HepG2 (cell line): Measurements from ENCODE around the gene SF3A2. TPM values are rescaled to one million over a fixed set of nuclear protein-coding genes. Genes with fewer than 3 reads are reported as not detected.

ENCODE experiments used
- AKAP8 ChIP-seq: sonication (generic); formaldehyde crosslinking; IDR thresholded peaks from 2 replicates; pipeline ENCODE4 v1.5.1; 2020; ENCODE audit warnings: mild to moderate bottlenecking, missing genetic modification reagents
- ARNTL ChIP-seq: sonication (generic); formaldehyde crosslinking; IDR thresholded peaks from 2 replicates; pipeline ENCODE4 v1.4.0; 2020; ENCODE audit warnings: mild to moderate bottlenecking, missing genetic modification reagents
- BRCA1 ChIP-seq: sonication (generic); formaldehyde crosslinking; IDR thresholded peaks from 2 replicates; pipeline ENCODE4 v1.4.0; 2020; ENCODE audit warnings: missing genetic modification reagents
- CHCHD3 ChIP-seq: sonication (generic); formaldehyde crosslinking; IDR thresholded peaks from 2 replicates; pipeline ENCODE4 v1.8.0; 2022; ENCODE audit warnings: mild to moderate bottlenecking, missing genetic modification reagents, moderate library complexity
- KDM2A ChIP-seq: sonication (generic); formaldehyde crosslinking; IDR thresholded peaks from 2 replicates; pipeline ENCODE4 v1.4.0; 2020; ENCODE audit warnings: low read depth, missing genetic modification reagents, borderline replicate concordance
- MAX ChIP-seq: IDR thresholded peaks from 2 replicates; pipeline ENCODE4 v1.6.1; 2012; ENCODE audit warnings: inconsistent platforms
- MED8 ChIP-seq: sonication (generic); formaldehyde crosslinking; IDR thresholded peaks from 2 replicates; pipeline ENCODE4 v1.8.1; 2023; ENCODE audit warnings: mild to moderate bottlenecking, missing genetic modification reagents; ENCODE audit not compliant: insufficient replicate concordance
- NKX3-1 ChIP-seq: sonication (generic); formaldehyde crosslinking; IDR thresholded peaks from 2 replicates; pipeline ENCODE4 v1.5.0; 2020; ENCODE audit warnings: missing genetic modification reagents
- NR1H2 ChIP-seq: sonication (generic); formaldehyde crosslinking; IDR thresholded peaks from 2 replicates; pipeline ENCODE4 v1.8.1; 2022; ENCODE audit warnings: low read depth, missing genetic modification reagents, borderline replicate concordance
- SALL2 ChIP-seq: sonication (generic); formaldehyde crosslinking; IDR thresholded peaks from 2 replicates; pipeline ENCODE4 v1.8.1; 2023; ENCODE audit warnings: mild to moderate bottlenecking, missing genetic modification reagents, inconsistent platforms
- SMC3 ChIP-seq: IDR thresholded peaks from 2 replicates; pipeline ENCODE4 v1.6.1; 2011; ENCODE audit warnings: low read length, improper control_type of control experiment
- SRY ChIP-seq: sonication (generic); formaldehyde crosslinking; IDR thresholded peaks from 2 replicates; pipeline ENCODE4 v1.8.0; 2022; ENCODE audit warnings: mild to moderate bottlenecking, missing genetic modification reagents
- ZBTB25 ChIP-seq: IDR thresholded peaks from 2 replicates; pipeline ENCODE4 v1.6.1; 2018; ENCODE audit warnings: missing genetic modification reagents
- ZBTB3 ChIP-seq: sonication (generic); formaldehyde crosslinking; IDR thresholded peaks from 2 replicates; pipeline ENCODE4 v1.4.0; 2020; ENCODE audit warnings: low read depth, mild to moderate bottlenecking, moderate library complexity, missing genetic modification reagents, borderline replicate concordance
- ZNF256 ChIP-seq: sonication (generic); formaldehyde crosslinking; conservative IDR thresholded peaks from 2 replicates; pipeline ENCODE4 v1.4.0; 2020; ENCODE audit warnings: missing genetic modification reagents
- ZNF460 ChIP-seq: sonication (generic); formaldehyde crosslinking; IDR thresholded peaks from 2 replicates; pipeline ENCODE4 v1.5.1; 2020; ENCODE audit warnings: missing genetic modification reagents, mild to moderate bottlenecking, borderline replicate concordance
- ZNF652 ChIP-seq: IDR thresholded peaks from 2 replicates; pipeline ENCODE4 v1.6.1; 2016; ENCODE audit warnings: low read depth, borderline replicate concordance
- ZNF687 ChIP-seq: sonication (generic); formaldehyde crosslinking; IDR thresholded peaks from 2 replicates; pipeline ENCODE4 v1.5.1; 2020; ENCODE audit warnings: mild to moderate bottlenecking, missing genetic modification reagents, moderate library complexity
- ZNF740 ChIP-seq: sonication (generic); formaldehyde crosslinking; IDR thresholded peaks from 2 replicates; pipeline ENCODE4 v1.4.0; 2020; ENCODE audit warnings: missing genetic modification reagents
- ZNF788 ChIP-seq: sonication (generic); formaldehyde crosslinking; IDR thresholded peaks from 2 replicates; pipeline ENCODE4 v1.5.0; 2020; ENCODE audit warnings: mild to moderate bottlenecking, missing genetic modification reagents, borderline replicate concordance
- ZNF800 ChIP-seq: sonication (generic); formaldehyde crosslinking; IDR thresholded peaks from 2 replicates; pipeline ENCODE4 v1.4.0; 2020; ENCODE audit warnings: missing genetic modification reagents
- polyA plus RNA-seq, 8 experiments: library from polyadenylated mRNA; depleted of rRNA in 3 of 8; stranded (reverse) in 7 of 8; unstranded in 1 of 8; fragments of >200 nt; fragmentation: Illumina TruSeq in 4 of 8; extraction: Trizol in 4 of 8; gene quantifications; 2 replicates each; pipeline versions ENCODE4 v1.2.1 to v1.2.3, GENCODE V29; 2011 to 2016; ENCODE audit warnings: low read depth in 4 of 8, missing spikeins in 1 of 8, mixed read lengths in 1 of 8; ENCODE audit not compliant: insufficient read depth in 1 of 8
- total RNA-seq, 5 experiments: library from RNA; depleted of rRNA; stranded (reverse); fragments of >200 nt; fragmentation: Illumina TruSeq; extraction: Trizol; gene quantifications; 2 replicates each; pipeline ENCODE4 v1.2.3, GENCODE V29; 2016; ENCODE audit warnings: low read depth in 1 of 5

Gene SF3A2
- total and polyA plus RNA-seq, 2 of the 13 experiments (the other 11 are each of a cell fraction or from before 2014, with no cell fraction given) = 8.6 to 8.8 TPM

GRCh38 chr19:2269244-2270156, 32.9 kb downstream of the SF3A2 start (continued):
- 0 out of 2 replicates have a peak, but pooled peaks have one; percentile 21 for TF ChIP-seq ZNF740 (CRISPR knock-in tag)
- no peak for TF ChIP-seq NR1H2 (CRISPR knock-in tag)
- peak; percentile 57; the same call in 1 of the 2 replicates for TF ChIP-seq ZBTB25 (CRISPR knock-in tag)
- TF ChIP-seq ZNF460 (CRISPR knock-in tag) = no peak; the same call in 1 of the 2 replicates
- TF ChIP-seq ARNTL (CRISPR knock-in tag) = no peak
- TF ChIP-seq ZBTB3 (CRISPR knock-in tag) = no peak
- TF ChIP-seq ZNF652 (CRISPR knock-in tag) = no peak
- TF ChIP-seq ZNF800 (CRISPR knock-in tag) = peak; percentile 52; the same call in 1 of the 2 replicates
- no peak for TF ChIP-seq SMC3
- peak; percentile 72 for TF ChIP-seq ZNF687 (CRISPR knock-in tag)
- peak; percentile 80 for TF ChIP-seq SRY (CRISPR knock-in tag)
- TF ChIP-seq MED8 (CRISPR knock-in tag) = peak; percentile 8
- peak; percentile 90 for TF ChIP-seq SALL2 (CRISPR knock-in tag)
- TF ChIP-seq CHCHD3 = no peak
- TF ChIP-seq NKX3-1 (CRISPR knock-in tag) = peak; percentile 46; the same call in 1 of the 2 replicates
- TF ChIP-seq ZNF788 (CRISPR knock-in tag) = peak; percentile 79; the same call in 1 of the 2 replicates
- peak; percentile 76 for TF ChIP-seq KDM2A (CRISPR knock-in tag)
- TF ChIP-seq AKAP8 (CRISPR knock-in tag) = no peak
- no peak; the same call in 1 of the 2 replicates for TF ChIP-seq ZNF256 (CRISPR knock-in tag)
- 0 out of 2 replicates have a peak, but pooled peaks have one; percentile 40 for TF ChIP-seq BRCA1 (CRISPR knock-in tag)
- TF ChIP-seq MAX = peak; percentile 76
